NCI-H128 (cell line): ENCODE results near the gene CENPA.
"Not testable (repeated sequence)": the region's sequence is repeated elsewhere in the genome, so short reads cannot be mapped to it uniquely, and the experiment has no call there.

ENCODE experiments used
- DNase-seq: peaks from one replicate; lab custom pipeline; 2025; ENCODE audit not compliant: unreplicated experiment; lab: John Stamatoyannopoulos, UW

The CENPA gene

DNA sequence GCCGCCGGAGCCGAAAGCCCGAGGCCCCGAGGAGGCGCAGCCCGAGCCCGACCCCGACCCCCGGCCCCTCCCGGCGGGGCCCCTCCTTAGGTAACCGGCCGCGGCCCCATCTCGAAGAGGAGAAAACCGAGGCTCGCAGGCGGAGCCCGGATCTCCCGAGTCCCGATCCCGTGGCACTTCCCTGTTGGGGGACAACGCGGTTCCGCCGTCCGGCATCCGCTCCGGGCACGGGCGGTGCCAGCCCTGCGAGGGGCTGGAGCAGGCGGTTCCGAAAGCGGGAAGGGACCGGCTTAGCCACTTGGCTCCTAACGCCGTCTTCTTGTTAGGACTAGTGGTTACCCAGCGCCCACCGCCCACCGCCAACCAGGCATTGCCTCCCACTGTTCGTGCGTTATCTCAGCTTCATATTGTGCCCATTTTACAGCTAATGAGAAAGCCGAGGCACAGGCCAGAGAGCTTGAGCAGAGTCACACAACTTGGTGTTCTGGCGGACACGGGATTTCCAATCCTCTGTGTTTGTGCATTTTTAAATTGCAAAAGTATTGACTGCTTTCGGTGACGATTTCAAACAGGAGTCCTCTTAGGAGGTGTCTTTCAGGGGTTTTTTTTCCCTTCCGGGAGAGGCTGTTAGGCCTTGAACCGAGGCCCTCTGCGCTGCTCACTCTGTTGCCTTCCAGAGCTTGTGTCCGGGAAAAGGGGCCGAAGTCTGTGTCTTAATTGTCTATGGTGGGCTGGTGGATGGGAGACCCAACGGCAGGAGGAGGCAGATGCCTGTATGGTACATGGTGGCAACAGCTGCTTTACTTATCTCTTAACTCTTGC is 562 bp downstream of the CENPA start:
- no peak for DNase-seq

DNA sequence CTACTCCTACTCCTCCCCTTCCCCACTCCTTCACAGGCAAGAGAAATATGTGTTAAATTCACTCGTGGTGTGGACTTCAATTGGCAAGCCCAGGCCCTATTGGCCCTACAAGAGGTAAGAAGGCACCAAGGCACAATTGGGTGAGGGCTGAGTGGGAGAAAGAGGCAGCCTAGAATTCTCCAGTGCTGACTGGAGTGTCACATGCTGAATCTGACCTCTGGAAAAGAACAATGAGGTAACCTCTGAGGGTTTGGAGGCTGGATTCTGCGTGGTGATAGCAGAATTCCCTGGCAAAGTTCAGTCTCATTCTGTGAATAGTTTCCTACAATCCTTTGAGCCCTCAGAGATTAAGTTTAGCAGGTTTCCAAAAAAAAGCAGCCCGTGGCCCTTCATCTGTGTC is 6.9 kb downstream of the CENPA start:
- DNase-seq: no peak

DNA sequence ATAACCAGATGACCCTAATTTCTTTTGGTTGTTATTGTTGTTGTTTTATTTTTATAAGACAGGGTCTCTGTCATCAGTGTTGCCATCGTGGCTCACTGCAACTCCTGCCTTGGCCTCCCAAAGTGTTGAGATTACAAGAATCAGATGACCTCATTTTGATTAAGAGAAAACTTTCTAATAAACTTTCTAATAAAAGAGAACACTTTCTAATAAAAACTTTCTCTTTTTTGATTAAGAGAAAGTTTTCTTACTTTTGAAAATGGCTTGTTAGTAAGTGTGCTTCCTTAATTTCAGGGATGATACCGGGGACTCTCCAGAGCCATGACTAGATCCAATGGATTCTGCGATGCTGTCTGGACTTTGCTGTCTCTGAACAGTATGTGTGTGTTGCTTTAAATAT is 7.7 kb downstream of the CENPA start:
- no peak for DNase-seq

DNA sequence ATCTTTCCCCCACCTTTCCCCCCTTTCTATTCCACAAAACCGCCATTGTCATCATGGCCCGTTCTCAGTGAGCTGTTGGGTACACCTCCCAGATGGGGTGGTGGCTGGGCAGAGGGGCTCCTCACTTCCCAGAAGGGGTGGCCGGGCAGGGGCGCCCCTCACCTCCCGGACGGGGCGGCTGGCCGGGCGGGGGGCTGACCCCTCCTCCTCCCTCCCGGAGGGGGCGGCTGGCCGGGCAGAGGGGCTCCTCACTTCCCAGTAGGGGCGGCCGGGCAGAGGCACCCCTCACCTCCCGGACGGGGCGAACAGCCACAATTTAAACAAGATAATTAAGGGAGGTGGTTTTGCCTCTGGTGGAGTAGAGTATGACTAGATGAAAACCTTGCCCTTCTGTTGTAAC is 9.3 kb downstream of the CENPA start:
- not testable (repeated sequence) for DNase-seq

DNA sequence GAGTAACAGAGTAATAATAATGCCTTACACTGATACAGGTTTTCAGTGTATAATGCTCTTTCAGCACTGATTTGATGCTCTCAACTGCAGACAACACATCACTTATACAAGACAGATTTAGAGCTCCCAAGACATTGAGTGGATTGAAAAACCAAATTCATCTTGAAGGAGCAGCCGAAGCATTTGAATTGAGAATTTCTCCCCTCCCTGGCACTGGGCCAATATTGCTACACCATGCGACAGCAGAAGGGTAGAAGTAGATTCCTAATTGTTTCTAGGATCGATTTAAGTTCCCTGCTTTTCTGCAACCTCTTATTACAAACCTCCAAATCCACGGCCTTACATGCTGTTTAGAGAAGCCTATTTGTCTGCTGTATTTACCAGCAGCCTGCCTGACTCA is 15.5 kb downstream of the CENPA start:
- no peak for DNase-seq

DNA sequence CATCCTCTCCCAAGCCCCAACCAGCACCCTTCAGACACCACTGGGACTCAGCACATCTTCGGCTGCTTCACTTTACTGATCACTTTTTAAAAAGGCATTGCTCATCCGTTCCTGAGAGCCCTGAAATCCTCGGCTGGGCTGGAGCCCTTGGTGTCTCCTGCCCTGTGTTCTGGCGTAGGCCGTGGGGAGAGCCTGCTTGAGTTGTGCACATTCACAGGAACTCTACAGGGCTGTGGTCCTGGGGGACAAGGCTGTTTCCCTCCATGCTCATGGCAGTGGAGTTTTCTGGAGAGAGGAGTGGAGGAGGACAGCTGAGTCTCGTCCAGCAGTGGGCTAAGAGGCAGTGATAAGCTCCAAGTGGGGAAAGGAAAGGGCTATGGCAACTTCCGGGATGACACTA is 15.9 kb downstream of the CENPA start:
- DNase-seq: no peak

DNA sequence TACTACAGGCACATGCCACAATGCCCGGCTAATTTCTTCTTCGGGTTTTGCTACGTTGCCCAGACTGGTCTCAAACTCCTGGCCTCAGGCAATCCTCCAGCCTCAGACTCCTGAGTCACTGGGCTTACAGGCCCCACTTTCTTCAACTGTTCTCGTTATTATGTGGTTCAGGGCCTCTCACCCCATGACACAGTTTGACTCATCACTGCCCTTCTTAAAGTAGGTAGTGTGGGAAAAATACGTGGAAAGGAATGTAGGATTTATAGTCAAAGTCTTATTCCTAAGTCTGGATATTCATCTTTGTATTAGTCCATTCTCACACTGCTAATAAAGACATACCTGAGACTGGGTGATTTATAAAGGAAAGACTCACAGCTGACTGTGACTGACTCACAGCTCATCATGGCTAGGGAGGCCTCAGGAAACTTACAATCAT is 19.4 kb downstream of the CENPA start:
- no peak for DNase-seq

DNA sequence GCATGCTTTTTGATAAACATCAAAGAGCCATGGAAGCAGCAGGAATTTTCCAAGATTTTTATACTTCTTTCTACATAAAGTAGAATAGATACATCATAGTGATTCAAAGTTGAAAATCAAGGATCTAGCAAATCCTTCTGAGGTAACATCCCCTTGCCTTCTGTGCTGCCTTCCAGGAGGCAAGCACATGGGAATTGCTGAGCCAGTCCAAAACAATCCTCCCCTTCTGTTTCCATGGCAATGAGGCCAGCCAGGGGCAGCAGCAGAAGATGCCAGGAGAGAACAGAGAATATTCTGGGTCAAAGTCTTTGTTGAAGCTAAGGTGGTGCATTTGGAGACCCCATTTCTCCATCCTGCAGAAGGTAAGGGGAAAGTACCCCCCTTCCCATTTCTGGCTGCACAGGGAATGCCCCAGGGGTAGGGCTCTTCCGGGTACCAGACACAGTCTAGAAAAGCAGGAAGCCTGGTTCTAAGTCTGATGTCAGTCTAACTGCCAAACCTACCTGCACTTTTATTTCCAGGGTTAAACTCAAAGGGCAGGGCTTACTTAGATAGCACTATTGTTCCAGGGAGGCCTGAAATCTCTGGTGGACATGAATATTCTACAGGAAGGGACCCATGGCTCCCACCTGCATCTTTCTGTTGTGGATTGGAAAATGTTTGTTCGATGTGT is 22.1 kb downstream of the CENPA start:
- no peak for DNase-seq

DNA sequence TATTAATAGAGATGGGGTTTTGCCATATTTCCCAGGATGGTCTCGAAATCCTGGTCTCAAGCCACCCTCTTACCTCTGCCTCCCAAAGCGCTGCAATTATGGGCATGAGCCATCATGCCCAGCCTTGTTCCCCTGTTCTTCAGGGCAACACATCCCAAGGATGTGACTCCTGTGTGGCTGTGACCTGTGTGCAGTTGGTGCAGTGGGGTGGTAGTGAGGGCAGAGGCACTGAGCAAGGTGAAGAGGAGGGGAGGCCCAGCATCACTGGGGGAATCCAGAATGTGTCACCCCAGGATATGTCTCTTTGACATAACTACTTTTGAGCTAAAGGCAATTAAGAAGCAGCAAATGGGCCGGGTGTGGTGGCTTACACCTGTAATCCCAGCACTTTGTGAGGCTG is 23.4 kb downstream of the CENPA start:
- no peak for DNase-seq

DNA sequence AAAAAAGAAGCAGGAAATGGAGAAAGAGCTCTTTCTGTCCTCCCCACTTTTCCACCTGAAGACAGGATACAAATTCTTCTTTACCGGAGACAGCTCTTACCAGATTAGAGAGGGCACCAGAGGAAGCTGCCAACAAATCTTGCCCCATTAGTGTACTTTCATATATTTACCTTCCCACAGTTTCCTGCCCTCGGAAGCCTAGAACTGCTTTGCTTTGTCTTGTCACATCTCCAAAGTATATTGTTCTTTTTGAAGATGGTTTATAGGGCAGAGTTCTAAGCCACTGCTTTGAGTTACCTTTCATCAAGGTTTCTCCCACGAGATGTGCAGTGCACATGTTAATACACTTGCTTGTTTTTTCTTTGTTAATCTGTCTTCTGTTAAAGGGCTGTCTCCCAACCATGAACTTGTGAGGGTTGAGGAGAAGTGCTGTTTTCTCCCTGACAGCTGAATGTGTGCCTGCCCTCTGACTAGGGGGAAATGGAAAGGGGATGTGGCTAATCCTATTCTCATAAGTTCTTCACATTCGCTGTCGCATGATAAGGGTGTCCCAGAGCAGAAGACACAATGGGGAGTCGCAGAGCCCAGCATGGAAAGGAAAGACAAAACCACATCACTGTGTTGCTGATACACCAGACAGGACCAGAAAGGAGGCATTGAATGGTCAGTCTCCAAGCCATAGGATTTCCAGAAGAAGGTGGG is 24.2 kb downstream of the CENPA start:
- DNase-seq: no peak

DNA sequence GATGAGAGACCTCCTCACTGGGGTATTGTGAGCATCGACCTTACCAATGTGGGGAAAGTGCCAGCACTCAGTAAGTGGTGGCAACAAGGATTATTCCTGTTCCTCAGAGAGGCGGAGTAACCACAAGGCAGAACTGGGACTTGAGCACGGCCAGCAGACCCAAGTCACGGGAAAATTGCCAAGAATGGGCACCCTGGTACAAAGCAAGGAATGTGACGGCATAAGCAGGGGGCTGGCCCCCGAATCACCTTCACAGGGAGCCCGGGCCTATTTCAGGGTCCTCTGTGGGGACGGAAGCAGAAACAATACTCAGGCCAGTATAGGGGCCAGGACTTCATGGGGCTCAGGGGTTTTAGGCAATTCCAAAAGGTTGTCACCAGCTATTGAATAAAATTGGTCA is 25.4 kb downstream of the CENPA start:
- DNase-seq: no peak

DNA sequence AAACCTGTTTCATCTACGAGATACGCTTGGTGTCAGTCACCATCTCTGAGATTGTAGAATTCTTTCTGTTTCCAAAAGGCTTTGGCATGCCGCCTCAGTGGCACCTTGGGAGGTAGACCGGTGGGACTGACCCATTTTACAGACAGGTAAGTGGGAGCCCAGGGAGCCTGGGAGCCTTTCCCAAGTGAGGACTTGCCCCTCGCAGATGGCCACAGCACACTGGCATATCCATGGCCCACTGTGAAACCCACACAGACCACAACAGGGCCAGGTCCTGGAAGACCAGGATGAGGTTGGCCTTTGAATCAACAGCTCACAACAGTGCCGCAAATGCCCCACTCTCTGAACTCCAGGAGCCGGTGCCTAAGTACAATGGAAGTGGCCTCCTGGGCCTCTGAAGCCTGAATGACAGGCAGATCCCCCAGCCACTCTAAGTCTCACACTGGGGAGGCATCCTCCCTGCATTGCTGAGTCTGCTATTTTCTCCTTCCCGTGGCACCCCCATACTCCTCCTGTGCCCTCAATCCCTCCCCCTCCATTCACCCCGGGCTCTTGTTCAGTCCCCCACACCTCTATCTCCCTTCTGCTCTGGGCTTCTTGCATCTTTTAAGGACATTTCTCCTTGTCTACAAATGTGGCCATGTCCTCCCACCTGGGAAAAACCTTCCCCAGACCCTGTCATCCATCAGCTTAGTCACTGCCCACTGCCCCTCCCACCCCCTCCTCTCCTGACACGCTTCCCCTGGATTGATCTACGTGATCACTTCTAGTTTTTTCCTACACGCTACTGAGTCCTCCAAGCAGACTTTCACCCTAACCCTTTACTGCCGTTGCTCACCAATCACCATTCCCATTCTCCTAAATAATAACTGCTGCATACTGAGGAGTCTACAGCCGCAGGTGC is 26.2 kb downstream of the CENPA start:
- no peak for DNase-seq

DNA sequence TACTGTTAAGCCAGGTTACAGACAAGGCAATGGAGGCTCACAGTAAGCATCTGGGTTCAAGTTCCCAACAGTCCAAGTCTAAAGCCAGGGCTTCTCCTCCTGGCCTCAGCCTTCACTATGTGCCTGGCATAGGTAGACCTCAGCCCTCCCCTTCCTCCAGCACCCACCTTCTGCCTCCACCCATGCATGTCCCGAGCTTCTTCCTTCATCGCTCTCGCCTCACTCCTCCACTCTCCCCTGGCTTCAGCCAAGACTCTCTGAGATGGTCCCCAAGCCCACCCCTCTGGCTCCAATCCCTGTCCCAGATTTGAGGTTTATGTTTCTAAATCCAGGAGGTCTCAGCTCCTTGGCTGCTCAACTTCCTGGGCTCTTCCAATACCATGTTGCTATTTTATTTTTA is 26.9 kb downstream of the CENPA start:
- no peak for DNase-seq

DNA sequence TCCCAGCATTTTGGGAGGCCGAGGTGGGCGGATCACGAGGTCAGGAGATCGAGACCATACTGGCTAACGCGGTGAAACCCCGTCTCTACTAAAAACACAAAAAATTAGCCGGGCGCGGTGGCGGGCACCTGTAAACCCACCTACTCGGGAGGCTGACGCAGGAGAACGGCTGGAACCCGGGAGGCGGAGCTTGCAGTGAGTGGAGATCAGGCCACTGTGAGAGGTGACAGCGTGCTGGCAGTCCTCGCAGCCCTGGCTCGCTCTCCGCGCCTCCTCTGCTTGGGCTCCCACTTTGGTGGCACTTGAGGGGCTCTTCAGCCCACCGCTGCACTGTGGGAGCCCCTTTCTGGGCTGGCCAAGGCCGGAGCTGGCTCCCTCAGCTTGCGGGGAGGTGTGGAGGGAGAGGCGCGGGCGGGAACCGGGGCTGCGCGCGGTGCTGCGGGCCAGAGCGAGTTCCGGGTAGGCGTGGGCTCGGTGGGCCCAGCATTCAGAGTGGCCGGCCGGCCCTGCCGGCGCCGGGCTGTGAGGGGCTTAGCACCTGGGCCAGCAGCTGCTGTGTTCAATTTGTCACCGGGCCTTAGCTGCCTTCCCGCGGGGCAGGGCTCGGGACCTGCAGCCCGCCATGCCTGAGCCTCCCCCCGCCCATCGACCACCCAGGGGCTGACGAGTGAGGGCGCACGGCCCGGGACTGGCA is 28.4 kb downstream of the CENPA start:
- not testable (repeated sequence) for DNase-seq

DNA sequence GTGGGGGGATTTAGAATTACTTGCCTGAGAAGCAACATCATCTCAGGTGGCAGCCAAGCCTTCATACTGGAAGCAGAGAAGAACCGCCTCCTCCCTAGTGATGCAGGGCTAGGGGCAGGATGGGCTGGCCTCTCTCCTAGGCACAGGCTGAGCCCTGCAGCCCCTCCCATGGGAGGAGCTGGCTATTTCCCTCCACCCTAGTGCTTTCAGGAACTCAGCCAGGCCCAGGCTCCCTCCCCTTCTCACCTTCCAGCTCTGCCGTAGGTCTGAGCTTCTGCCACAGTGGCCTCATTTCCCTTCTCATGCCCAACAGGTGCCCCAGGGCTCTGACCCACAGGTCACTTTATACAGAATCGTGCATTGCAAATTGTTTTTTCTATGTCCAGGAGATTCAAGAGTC is 31.0 kb downstream of the CENPA start:
- no peak for DNase-seq

DNA sequence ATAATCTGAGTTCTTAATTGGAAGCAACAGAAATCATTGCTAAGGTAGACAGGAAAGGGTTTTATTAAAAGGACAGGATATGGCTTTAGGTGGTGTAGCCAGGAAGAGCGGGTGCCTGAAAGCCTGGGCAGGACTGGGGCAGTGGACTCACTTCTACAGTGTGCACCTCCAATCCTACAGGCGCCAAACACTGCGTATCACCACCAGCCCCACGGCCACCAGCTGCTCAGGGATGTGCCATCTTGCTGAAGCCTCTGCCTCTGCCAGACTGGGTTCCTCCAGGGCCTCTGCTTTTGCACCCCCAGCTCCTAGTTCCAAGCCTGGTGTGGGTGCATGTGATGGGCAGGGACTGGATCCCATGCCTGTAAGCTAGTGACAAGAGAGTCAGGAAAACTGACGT is 32.4 kb downstream of the CENPA start:
- no peak for DNase-seq

DNA sequence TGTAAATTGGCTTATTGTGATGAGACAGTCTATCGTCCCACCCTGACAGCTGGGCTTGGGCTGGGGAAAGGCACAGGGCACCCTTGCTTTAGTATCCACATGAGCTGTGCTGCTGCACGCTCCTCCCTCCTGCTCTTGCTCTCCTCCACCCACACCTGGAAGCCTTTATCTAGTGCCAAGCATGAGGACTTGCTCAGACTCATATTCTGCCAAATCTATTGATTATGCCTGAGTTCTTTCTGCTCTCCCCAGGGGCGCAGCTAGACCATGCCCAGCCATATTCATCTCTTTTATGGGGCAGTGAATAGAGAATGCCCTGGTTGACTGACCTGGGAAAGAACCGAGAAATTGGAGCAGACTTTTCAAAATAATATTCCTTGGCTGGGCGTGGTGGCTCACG is 33.1 kb downstream of the CENPA start:
- DNase-seq: no peak

DNA sequence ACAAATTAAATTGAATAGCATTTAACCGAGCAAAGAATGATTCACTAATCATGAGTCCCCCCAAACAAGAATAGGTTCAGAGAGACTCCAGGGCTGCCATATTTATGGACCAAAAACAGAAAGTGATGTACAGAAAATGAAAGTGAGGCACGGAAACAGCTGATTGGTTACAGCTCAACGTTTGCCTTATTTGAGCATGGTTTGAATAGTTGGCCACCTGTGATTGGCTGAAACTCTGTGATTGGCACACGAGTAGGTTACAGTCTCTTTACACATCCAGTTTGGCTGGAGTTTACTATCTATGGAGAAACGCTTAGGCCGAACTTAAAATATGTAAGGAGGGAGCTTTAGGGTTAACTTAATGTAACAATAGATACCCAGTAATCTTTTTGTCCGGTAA is 35.1 kb downstream of the CENPA start:
- DNase-seq: no peak

DNA sequence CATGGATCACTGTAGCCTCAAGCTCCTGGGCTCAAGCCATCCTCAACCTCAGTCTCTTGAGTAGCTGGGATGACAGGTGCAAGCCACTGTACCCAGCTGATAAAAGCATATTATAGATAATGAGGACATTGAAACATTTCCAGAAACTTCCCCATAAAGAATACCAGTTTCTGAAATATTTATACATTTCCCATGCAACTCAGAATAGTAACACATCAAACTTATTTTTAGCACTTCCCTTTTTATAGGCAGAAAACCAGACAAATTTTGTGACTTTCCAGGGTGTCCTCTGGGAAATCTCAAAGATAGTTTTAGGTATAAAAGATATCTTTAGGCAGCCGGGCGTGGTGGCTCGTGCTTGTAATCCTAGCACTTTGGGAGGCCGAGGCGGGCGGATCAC is 37.0 kb downstream of the CENPA start:
- no peak for DNase-seq

DNA sequence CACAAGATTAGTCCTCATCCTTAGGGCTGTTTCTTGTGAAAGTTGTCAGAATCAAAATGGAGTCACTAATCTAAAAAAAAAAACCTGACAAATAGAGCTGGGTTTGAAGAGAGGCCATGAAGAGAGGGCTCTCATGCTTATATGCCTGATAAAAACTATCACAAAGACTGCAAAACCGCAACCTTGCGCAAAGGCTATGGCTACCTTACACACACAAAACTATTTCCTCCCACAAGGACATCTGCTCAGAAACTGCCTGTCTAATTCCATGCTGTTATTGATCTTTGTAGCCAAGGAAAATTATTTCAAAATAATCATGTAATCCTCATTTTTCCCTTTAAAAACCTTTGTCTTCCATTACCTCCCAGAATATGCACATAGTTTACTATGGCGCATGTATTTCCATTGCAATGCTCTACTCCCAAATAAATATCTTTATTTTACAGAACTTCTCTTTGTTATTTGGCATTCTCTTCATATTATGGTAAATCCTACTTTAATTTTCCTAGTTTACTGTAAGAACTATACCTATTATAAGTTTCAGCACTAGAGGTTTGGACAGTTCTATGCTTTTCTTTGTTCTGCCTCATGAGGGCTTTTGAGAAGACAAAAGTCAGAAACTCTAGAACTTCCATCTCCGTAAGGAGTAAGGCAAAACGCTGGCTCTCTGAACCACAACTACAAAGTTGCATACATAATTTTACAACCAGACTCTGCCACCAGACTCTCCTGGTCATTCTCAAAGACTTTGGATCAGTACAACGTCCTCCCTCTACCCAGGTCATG is 52.5 kb downstream of the CENPA start:
- DNase-seq: no peak
